ENCODE results near the gene SHROOM2.

The SHROOM2 gene

DNA sequence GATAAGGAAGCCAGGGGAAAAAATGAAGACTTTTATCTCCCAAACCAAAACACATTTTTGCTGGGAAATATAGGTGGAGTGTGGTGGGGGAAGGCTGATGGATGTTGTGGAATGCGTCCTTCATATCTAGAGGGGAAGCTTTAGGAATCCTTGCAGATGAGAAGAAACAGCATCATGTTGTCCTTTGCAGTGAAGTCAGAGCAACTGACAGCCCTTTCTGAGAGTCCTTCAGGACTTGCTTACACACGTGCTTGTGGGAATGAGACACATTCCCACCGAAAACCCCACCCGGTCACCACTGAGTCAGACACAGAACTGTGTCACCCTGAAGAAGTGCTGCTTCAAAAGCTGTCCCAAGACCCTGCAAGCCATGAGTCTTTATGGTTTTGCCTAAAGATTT lies 81.5 kb downstream of the SHROOM2 start:
- no peak for DNase-seq

DNA sequence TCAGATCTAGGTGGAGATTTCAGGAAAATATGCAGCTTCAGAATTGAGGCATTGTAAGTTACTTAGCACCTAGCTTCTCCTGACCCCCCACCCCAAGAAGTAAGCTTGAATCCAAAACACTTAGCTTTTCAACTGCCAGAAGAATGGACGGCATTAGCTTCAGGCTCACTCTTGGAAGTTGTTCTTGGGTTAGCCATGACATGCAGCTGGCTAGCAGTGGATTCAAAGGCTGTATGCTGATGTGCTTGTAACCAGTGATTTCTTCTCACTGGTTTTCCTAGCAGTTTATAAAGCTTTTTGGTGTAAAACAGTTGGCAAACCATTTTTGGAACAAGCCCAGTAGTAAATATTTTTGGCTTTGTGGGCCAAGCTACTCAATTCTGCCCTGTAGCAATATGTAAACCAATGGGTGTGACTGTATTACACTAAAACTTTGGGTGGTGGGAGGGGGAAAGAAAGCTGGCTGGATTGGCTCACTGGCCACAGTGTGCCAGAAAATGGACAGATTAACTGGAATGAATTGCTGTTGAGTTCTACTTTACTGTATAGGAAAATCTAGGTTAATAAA lies 85.6 kb downstream of the SHROOM2 start:
- no peak for DNase-seq

DNA sequence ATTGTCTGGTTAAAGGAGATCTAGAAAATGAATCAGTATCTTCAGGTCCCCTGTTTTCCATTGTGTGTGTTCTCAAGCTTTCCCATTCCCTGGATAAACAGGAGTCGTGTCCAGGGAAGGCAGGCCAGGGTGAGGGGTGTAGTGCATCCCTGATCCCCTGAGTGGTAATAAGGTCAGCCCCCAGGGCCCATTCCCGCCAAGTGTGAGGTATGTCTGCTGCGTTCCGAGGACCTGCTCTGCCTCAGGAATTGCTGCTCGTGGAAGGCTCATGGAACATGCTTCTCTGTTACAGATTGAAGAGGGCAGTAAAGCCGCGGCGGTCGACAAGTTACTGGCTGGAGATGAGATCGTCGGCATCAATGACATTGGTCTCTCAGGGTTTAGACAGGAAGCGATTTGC lies 87.1 kb downstream of the SHROOM2 start:
- no peak for DNase-seq

DNA sequence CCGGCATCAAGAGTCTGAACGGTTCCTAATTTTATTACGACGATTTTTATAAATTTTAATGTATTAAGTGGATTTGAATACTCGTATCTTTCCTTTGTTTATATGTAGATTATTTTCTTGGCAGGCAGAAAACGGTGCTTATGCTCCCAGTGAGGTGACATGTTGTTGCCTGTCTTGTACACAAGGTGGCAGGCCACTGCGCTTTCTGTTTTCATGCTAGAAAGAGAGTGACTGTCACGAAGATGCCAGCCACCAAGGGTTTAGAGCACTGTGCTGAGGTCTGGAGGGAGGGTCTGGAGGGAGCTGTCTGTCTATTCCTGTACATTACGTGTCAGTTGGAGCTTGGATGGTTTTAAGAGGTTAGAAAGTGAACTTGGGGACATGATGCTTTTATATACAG lies 87.7 kb downstream of the SHROOM2 start:
- no peak for DNase-seq

DNA sequence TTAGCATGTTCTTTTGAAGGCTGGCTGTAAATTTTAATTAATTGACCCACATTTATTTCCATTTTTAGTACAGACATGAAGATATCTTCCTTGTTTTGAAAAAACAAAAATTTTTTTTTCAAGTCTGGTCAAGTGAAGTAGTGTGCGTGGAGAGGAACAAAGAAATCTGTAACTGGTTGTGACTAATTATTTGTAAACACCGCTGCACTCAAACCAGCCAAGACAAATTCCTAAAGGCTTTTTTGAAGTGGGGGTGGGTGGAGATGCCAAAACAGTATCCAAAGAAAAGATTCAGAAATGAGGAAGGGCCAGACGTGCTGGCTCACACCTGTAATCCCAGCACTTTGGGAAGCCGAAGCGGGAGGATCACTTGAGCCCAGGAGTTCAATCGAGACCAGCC lies 88.3 kb downstream of the SHROOM2 start:
- DNase-seq: no peak

- DNase-seq: no peak
Observed at GRCh38 chrX:9875801-9876200, 89.6 kb downstream of the SHROOM2 start.

GRCh38 chrX:9876201-9876600 lies 90.0 kb downstream of the SHROOM2 start:
- no peak for DNase-seq

GRCh38 chrX:9878146-9878820 lies 92.1 kb downstream of the SHROOM2 start:
- DNase-seq: no peak

DNA sequence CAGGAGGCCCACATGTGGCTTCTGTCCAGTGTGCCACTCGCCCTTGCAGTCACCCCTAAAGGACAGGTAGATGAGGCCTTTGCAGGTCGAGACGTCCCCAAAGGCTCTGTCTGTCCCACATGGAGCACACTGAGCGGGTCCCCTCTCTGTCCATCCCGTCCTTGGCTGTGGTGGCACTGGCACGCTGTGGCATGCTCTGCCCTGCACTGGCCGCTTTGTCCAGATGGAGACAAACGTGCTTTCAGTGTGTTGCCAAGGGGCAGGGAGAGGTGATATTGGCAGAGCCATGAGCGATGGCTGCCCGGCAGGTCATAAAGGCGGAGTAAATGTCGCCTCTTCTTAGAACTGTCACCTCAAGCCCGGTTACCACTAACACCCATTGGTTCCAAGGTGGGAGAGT lies 94.0 kb downstream of the SHROOM2 start:
- no peak for DNase-seq

DNA sequence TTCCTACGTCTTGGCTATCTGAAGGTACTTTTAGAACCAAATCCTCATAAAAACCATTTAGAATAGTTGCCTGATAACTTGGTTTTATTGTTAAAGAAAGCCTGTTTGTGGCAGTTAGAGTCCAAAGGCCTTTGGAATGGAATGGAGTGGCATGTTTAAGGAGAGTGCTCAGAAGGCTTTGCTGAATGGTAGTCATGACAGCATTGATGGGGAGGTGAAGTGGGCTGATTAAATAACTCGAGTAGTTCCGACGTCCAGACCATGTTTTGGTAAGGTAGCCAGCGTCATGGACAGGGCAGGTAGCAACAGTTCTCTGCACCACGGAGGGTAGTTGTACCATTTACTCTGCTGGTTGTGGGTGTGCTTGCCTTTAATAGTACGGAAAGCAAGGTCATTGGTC lies 94.6 kb downstream of the SHROOM2 start:
- no peak for DNase-seq

DNA sequence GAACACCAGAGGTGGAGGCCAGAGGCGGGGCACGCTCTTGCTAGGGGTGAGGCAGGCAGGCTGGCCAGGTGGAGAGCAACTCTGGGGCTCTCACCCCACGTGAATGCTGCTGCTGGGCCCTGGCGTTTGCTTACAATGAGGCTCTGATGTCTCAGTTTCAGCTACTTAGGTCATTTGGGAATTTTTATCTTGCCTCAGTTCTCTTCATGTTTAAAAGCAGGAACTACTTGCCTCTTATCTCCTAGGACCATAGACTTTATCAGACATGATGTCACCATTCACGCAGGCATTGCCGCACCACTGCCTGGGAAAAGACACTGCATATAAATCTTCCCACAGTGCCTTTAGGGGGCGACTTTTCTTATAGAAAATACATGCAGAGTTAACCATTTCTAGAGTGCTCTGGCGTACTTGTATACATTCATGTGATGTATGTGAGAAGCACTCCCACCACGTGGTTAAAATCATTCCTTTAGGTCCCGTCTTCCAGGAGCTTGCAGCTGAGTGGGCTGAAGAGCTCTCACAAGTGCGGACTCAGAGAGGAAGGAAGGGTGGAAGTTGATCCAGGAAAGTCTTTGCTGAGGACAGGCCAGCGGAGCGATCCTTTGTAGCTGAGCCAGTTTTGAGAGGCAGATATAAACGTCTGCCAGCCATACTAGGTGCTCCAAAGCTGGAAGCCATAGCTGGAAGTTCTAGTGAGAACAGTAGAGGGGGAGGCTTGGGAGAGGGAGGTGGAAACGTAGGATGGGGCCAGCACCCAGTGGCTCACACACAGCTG lies 96.6 kb downstream of the SHROOM2 start:
- no peak for DNase-seq

- DNase-seq: no peak
Observed at GRCh38 chrX:9884031-9884779, 98.0 kb downstream of the SHROOM2 start.

- no peak for DNase-seq
Observed at GRCh38 chrX:9885150-9885549, 98.9 kb downstream of the SHROOM2 start.

DNA sequence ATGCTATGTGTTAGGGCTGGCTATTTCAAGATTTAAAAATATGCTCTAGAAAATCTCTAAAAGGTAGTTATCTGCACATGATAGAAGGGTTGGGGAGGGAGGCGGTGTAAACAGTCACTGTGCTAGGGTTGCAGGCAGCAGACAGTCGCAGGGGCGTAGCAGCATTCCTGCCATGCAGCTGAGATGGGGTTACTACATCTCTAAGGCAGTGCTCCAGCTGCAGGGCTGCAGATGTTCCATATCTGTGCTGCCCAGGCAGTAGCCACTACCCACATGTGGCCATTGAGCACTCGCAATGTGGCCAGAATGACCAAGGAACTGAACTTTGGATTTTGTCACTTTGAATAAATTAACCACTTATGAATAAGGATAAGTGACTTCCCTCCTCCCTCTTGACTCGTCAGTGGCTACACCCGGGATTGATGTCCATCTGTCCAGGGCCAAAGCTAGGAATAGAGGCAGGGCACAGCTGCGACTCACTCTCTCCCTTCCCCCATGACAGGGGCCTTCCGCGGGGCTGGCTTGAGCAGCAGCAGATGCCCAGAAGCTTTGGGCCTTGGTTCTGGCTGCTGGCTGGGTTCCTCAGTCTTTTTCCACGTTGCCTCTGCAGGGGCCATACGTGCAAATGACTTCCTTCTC lies 101.5 kb downstream of the SHROOM2 start:
- DNase-seq: no peak

- DNase-seq: no peak
Observed at GRCh38 chrX:9888953-9889470, 102.8 kb downstream of the SHROOM2 start.

DNA sequence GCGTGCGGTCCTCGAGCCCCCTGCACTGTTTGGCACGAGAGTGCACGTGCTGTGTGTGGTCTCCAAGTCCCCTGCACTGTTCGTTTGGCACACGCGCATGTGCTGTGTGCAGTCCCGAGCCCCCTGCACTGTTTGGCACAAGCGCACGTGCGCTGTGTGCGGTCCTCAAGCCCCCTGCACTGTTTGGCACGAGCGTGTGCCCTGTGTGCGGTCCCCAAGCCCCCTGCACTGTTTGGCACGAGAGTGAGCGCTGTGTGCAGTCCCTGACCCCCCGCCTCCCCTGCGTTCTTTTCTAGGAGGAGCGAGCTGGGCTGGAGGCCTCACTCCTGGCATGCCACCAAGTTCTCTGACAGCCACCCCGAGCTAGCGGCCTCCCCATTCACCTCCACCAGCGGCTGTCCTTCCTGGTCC lies 104.5 kb downstream of the SHROOM2 start:
- no peak for DNase-seq

DNA sequence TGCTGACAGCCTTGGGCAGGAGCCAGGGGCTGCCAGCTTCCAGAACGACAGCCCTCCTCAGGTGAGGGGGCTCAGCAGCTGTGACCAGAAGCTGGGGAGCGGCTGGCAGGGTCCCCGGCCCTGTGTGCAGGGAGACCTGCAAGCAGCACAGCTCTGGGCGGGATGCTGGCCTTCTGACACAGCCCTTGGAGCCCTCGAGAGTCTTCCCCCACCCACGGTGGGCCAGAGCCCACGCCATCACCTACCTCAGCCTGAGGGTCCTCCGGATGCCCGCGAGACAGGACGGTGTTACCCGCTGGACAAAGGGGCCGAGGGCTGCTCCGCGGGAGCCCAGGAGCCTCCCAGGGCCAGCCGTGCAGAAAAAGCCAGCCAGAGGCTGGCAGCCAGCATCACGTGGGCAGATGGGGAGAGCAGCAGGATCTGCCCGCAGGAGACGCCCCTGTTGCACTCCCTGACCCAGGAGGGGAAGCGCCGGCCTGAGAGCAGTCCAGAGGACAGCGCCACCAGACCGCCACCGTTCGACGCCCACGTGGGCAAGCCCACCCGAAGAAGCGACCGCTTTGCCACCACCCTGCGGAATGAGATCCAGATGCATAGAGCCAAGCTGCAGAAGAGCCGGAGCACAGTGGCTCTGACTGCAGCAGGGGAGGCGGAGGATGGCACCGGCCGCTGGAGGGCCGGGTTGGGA lies 109.1 kb downstream of the SHROOM2 start:
- no peak for DNase-seq

GRCh38 chrX:9897761-9898161 lies 111.5 kb downstream of the SHROOM2 start:
- no peak for DNase-seq

- DNase-seq: no peak
Observed at GRCh38 chrX:9899640-9900111, 113.4 kb downstream of the SHROOM2 start.

GRCh38 chrX:9902656-9903055 lies 116.4 kb downstream of the SHROOM2 start:
- no peak for DNase-seq

DNA sequence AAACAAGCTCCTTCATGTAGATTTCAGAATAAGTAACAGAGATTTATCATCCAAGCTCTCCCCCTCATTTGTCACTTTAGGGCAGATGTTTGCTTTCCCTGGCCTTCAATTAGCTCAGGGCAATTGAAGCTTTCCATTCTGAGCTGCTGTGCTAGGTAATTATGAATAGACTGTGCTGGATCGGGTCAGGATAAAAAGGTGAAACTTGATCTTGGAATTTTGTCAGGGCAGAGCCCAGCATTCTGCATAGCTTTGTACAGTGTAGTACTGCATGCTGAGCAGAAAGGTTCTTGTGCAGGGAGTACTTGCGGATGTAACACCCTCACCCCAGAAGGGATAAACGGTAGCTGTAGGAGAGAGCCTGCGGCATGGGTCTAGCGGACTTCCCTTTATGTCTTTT lies 116.9 kb downstream of the SHROOM2 start:
- DNase-seq: no peak

- DNase-seq: no peak
Observed at GRCh38 chrX:9905288-9905687, 119.1 kb downstream of the SHROOM2 start.

Data from SIG-M5 (cell line).